Measurements from ENCODE around the gene EIPR1. TPM values are rescaled to one million over a fixed set of nuclear protein-coding genes. Genes with fewer than 3 reads are reported as not detected.

Gene EIPR1
- total RNA-seq, 1 donor from 2014 or later: 27.2 TPM

GRCh38 chr2:3196716-3197115 lies 180.9 kb downstream of the EIPR1 start:
- DNase-seq (ENCODE audit: low read depth in 2 of 2): no peak

GRCh38 chr2:3195641-3196476 lies 181.8 kb downstream of the EIPR1 start:
- DNase-seq (ENCODE audit: low read depth in 2 of 2): no peak

GRCh38 chr2:3194828-3195227 lies 182.8 kb downstream of the EIPR1 start:
- DNase-seq (ENCODE audit: low read depth in 2 of 2): no peak

- DNase-seq (ENCODE audit: low read depth in 2 of 2): no peak
Measured at GRCh38 chr2:3193443-3194330, 183.9 kb downstream of the EIPR1 start.

- no peak for DNase-seq (ENCODE audit: low read depth in 2 of 2)
Measured at GRCh38 chr2:3192920-3193319, 184.7 kb downstream of the EIPR1 start.

GRCh38 chr2:3192281-3192818 lies 185.3 kb downstream of the EIPR1 start:
- DNase-seq (ENCODE audit: low read depth in 2 of 2): no peak

GRCh38 chr2:3189961-3190360 lies 187.7 kb downstream of the EIPR1 start:
- no peak for DNase-seq (ENCODE audit: low read depth in 2 of 2)

- DNase-seq (ENCODE audit: low read depth in 2 of 2): peak; percentile 18 to 47
Measured at GRCh38 chr2:3189076-3189591, 188.5 kb downstream of the EIPR1 start.

- no peak for DNase-seq (ENCODE audit: low read depth in 2 of 2)
Measured at GRCh38 chr2:3188405-3188946, 189.1 kb downstream of the EIPR1 start.

GRCh38 chr2:3187467-3187866 lies 190.2 kb downstream of the EIPR1 start:
- no peak for DNase-seq (ENCODE audit: low read depth in 2 of 2)

- no peak for DNase-seq (ENCODE audit: low read depth in 2 of 2)
Measured at GRCh38 chr2:3186766-3187165, 190.9 kb downstream of the EIPR1 start.

GRCh38 chr2:3185910-3186309 lies 191.7 kb downstream of the EIPR1 start:
- DNase-seq (ENCODE audit: low read depth in 2 of 2): no peak

GRCh38 chr2:3185256-3185655 lies 192.4 kb downstream of the EIPR1 start:
- no peak for DNase-seq (ENCODE audit: low read depth in 2 of 2)

GRCh38 chr2:3184167-3184566 lies 193.5 kb downstream of the EIPR1 start:
- no peak for DNase-seq (ENCODE audit: low read depth in 2 of 2)

GRCh38 chr2:3183766-3184165 lies 193.9 kb downstream of the EIPR1 start:
- no peak for DNase-seq (ENCODE audit: low read depth in 2 of 2)

GRCh38 chr2:3182848-3183247 lies 194.8 kb downstream of the EIPR1 start:
- no peak for DNase-seq (ENCODE audit: low read depth in 2 of 2)

- DNase-seq (ENCODE audit: low read depth in 2 of 2): no peak
Measured at GRCh38 chr2:3181416-3182010, 196.1 kb downstream of the EIPR1 start.

GRCh38 chr2:3180909-3181221 lies 196.8 kb downstream of the EIPR1 start:
- DNase-seq (ENCODE audit: low read depth in 2 of 2): peak; percentile 13 to 14

GRCh38 chr2:3180082-3180908 lies 197.3 kb downstream of the EIPR1 start:
- peak; percentile 17 to 18 for DNase-seq (ENCODE audit: low read depth in 2 of 2)

GRCh38 chr2:3179626-3180025 lies 198.0 kb downstream of the EIPR1 start:
- no peak for DNase-seq (ENCODE audit: low read depth in 2 of 2)

GRCh38 chr2:3179208-3179607 lies 198.4 kb downstream of the EIPR1 start:
- peak in 1 of 2 donors; percentile 19 for DNase-seq (ENCODE audit: low read depth in 2 of 2)
